Measurements from ENCODE around the gene AQP12B.

DNA sequence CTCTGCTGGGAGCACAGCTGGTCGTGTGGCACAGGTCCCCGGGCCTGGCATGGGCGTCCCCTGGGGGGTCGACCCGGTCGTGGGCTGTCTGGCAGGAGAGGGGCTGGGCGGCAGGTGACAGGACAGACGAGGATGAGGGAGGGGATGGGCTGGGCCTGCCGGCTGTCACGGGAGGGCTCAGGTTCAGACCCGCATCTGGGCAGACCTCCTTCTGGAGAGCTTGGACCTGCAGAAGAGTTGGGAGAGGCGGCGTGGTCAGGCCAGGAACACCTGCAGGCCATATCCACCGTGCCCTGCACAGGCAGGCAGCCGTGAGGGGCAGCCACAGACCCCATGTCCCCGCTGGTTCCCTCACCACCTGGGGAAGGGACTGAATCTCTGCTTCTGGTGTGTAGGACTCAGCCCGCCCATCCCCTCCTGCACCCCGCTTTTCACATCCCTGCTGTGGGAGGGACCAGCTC is 34.5 kb upstream of the AQP12B start:
- TF ChIP-seq ZNF324 (tag by site-specific recombination; IDR thresholded peaks at IDR 0.05) (no peak), CTCF (tag by site-specific recombination; IDR thresholded peaks at IDR 0.05) (no peak), KLF9 (tag by site-specific recombination; IDR thresholded peaks at IDR 0.05; ENCODE audit: low read depth) (no peak), TCF7L2 (IDR thresholded peaks at IDR 0.05; ENCODE audit: borderline replicate concordance, low read depth, low read length) (no peak), RBAK (tag by site-specific recombination; IDR thresholded peaks at IDR 0.05) (no peak)

Measured in HEK293 (cell line).